HepG2 (cell line): ENCODE results near the gene PDZD7. TPM values are rescaled to one million over a fixed set of nuclear protein-coding genes. Genes with fewer than 3 reads are reported as not detected.

Experiments
- ARID4A ChIP-seq: sonication (generic); formaldehyde crosslinking; IDR thresholded peaks from 2 replicates; pipeline ENCODE4 v1.5.0; 2020; ENCODE audit warnings: mild to moderate bottlenecking, missing genetic modification reagents, borderline replicate concordance
- ATRX ChIP-seq: sonication (generic); formaldehyde crosslinking; IDR thresholded peaks from 2 replicates; pipeline ENCODE4 v1.4.0; 2020; ENCODE audit warnings: missing genetic modification reagents, borderline replicate concordance
- CREBL2 ChIP-seq: sonication (generic); formaldehyde crosslinking; IDR thresholded peaks from 2 replicates; pipeline ENCODE4 v1.8.1; 2023; ENCODE audit warnings: missing genetic modification reagents, mild to moderate bottlenecking, borderline replicate concordance
- CSRNP2 ChIP-seq: sonication (generic); formaldehyde crosslinking; conservative IDR thresholded peaks from 2 replicates; pipeline ENCODE4 v1.8.0; 2022; ENCODE audit warnings: low read depth, missing genetic modification reagents
- HDAC6 ChIP-seq: fragments of 200-600 bp; sonication (generic); IDR thresholded peaks from 2 replicates; pipeline ENCODE4 v1.7.0; 2017; ENCODE audit warnings: mild to moderate bottlenecking, antibody characterized with exemption, low read length, low read depth
- IRF1 ChIP-seq: sonication (generic); formaldehyde crosslinking; IDR thresholded peaks from 2 replicates; pipeline ENCODE4 v1.4.0; 2020; ENCODE audit warnings: low read depth, mild to moderate bottlenecking, missing genetic modification reagents
- KLF11 ChIP-seq: IDR thresholded peaks from 2 replicates; pipeline ENCODE4 v1.6.1; 2016; ENCODE audit warnings: missing compliant biosample characterization
- MIER2 ChIP-seq: IDR thresholded peaks from 2 replicates; pipeline ENCODE4 v1.6.1; 2016; ENCODE audit warnings: missing biosample characterization, missing genetic modification reagents
- MIER3 ChIP-seq: IDR thresholded peaks from 2 replicates; pipeline ENCODE4 v1.6.1; 2016; ENCODE audit warnings: missing compliant biosample characterization, borderline replicate concordance
- RXRB ChIP-seq: IDR thresholded peaks from 2 replicates; pipeline ENCODE4 v1.6.1; 2016; ENCODE audit warnings: borderline replicate concordance, missing genetic modification reagents, missing compliant biosample characterization
- SIN3A ChIP-seq: IDR thresholded peaks from 2 replicates; pipeline ENCODE4 v1.6.1; 2011; ENCODE audit warnings: low read depth, mild to moderate bottlenecking, control low read depth, low read length, borderline replicate concordance
- SP140L ChIP-seq: sonication (generic); formaldehyde crosslinking; IDR thresholded peaks from 2 replicates; pipeline ENCODE4 v1.4.0; 2020; ENCODE audit warnings: missing genetic modification reagents, borderline replicate concordance
- YY1 ChIP-seq: IDR thresholded peaks from 2 replicates; pipeline ENCODE4 v1.6.1; 2011; ENCODE audit warnings: low read length, low read depth, moderate library complexity, mild to moderate bottlenecking; ENCODE audit not compliant: insufficient read depth, insufficient replicate concordance
- ZFP90 ChIP-seq: sonication (generic); formaldehyde crosslinking; IDR thresholded peaks from 2 replicates; pipeline ENCODE4 v1.8.0; 2022; ENCODE audit warnings: missing genetic modification reagents, mild to moderate bottlenecking, inconsistent platforms, borderline replicate concordance
- ZNF256 ChIP-seq: sonication (generic); formaldehyde crosslinking; conservative IDR thresholded peaks from 2 replicates; pipeline ENCODE4 v1.4.0; 2020; ENCODE audit warnings: missing genetic modification reagents
- ZNF333 ChIP-seq: sonication (generic); formaldehyde crosslinking; IDR thresholded peaks from 2 replicates; pipeline ENCODE4 v1.4.0; 2020; ENCODE audit warnings: mild to moderate bottlenecking, missing genetic modification reagents, borderline replicate concordance
- ZNF691 ChIP-seq: sonication (generic); formaldehyde crosslinking; IDR thresholded peaks from 2 replicates; pipeline ENCODE4 v1.4.0; 2020; ENCODE audit warnings: missing genetic modification reagents, low read depth, mild to moderate bottlenecking, borderline replicate concordance
- ZNF7 ChIP-seq: IDR thresholded peaks from 2 replicates; pipeline ENCODE4 v1.6.1; 2016; ENCODE audit warnings: missing biosample characterization, missing genetic modification reagents
- ZSCAN5A ChIP-seq: sonication (generic); formaldehyde crosslinking; IDR thresholded peaks from 2 replicates; pipeline ENCODE4 v1.8.0; 2022; ENCODE audit warnings: mild to moderate bottlenecking, missing genetic modification reagents, borderline replicate concordance
- polyA plus RNA-seq, 8 experiments: library from polyadenylated mRNA; depleted of rRNA in 3 of 8; stranded (reverse) in 7 of 8; unstranded in 1 of 8; fragments of >200 nt; fragmentation: Illumina TruSeq in 4 of 8; extraction: Trizol in 4 of 8; gene quantifications; 2 replicates each; pipeline versions ENCODE4 v1.2.1 to v1.2.3, GENCODE V29; 2011 to 2016; ENCODE audit warnings: low read depth in 4 of 8, missing spikeins in 1 of 8, mixed read lengths in 1 of 8; ENCODE audit not compliant: insufficient read depth in 1 of 8
- total RNA-seq, 5 experiments: library from RNA; depleted of rRNA; stranded (reverse); fragments of >200 nt; fragmentation: Illumina TruSeq; extraction: Trizol; gene quantifications; 2 replicates each; pipeline ENCODE4 v1.2.3, GENCODE V29; 2016; ENCODE audit warnings: low read depth in 1 of 5

PDZD7 gene
- total and polyA plus RNA-seq, 2 of the 13 experiments (the other 11 are each of a cell fraction or from before 2014, with no cell fraction given): 0.58 to 0.73 TPM

GRCh38 chr10:101042667-101043362, 11.9 kb upstream of the PDZD7 start (continued):
- TF ChIP-seq ZNF691 (CRISPR knock-in tag) (no peak), CREBL2 (CRISPR knock-in tag) (no peak), SIN3A (peak; percentile 84; the same call in 1 of the 2 replicates), ATRX (CRISPR knock-in tag) (no peak), HDAC6 (no peak), ZNF333 (CRISPR knock-in tag) (0 out of 2 replicates have a peak, but pooled peaks have one; percentile 69), RXRB (peak; percentile 45; the same call in 1 of the 2 replicates), IRF1 (CRISPR knock-in tag) (no peak), ARID4A (CRISPR knock-in tag) (peak; percentile 71; the same call in 1 of the 2 replicates), ZNF256 (CRISPR knock-in tag) (no peak), ZNF7 (CRISPR knock-in tag) (no peak), KLF11 (CRISPR knock-in tag) (no peak), MIER2 (no peak), SP140L (CRISPR knock-in tag) (no peak), MIER3 (CRISPR knock-in tag) (no peak), ZSCAN5A (no peak), ZFP90 (peak; percentile 57; the same call in 1 of the 2 replicates), YY1 (no peak), CSRNP2 (CRISPR knock-in tag) (no peak)
